Retinal pigment epithelial cell (primary cell): ENCODE data around the gene FASN.

Experiments
- DNase-seq: peaks from one replicate; pipeline ENCODE4 v3.0.0-alpha.2; 2010; ENCODE audit warnings: low read depth
- H3K4me3 ChIP-seq: 2 replicates; pipeline ENCODE4 v1.5.1; 2011; ENCODE audit warnings: mild to moderate bottlenecking, low read length, control low read depth, moderate library complexity
- CTCF ChIP-seq: conservative IDR thresholded peaks from 2 replicates; pipeline ENCODE4 v1.5.1; 2011; ENCODE audit warnings: low read depth, low read length, control low read depth, inconsistent platforms

FASN gene

GRCh38 chr17:82081546-82081945 lies 16.5 kb downstream of the FASN start:
- H3K4me3 ChIP-seq = no peak overlapping the region
- DNase-seq = no peak
- TF ChIP-seq CTCF = no peak

DNA sequence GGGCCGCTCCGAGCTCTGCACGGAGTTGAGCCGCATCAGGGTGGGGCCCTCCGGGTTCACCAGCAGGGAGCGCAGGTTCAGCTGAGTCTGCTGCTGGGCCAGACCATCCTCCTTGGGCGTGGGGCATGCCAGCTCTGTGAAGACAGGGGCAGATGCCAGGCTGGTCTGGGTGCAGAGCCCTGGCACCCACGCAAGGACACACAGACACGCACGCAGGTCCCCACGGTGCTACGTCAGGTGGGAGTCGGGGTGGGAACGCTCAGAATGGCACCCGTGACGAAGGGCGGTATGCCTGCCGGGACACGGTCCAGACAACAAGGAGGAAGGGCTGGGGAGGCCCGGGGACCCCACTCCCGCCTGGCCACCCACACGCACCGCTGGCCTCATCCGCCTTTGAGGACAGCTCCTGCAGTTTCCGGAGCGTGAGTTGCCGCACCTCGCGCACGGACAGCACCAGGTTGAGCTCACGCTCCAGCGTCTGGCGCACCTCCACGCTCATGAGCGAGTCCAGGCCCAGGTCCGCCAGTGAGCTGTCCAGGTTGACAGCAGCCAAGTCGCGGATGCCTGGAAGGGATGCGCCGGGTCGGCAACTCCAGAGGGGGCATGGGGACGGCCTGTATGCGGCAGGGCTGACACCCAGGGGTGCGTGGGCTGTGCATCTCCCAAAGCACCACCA lies 17.1 kb downstream of the FASN start:
- TF ChIP-seq CTCF = no peak
- DNase-seq = no peak
- no peak overlapping the region for H3K4me3 ChIP-seq

- TF ChIP-seq CTCF = no peak
- no peak for DNase-seq
- no peak overlapping the region for H3K4me3 ChIP-seq
These were observed 17.8 kb downstream of the FASN start for GRCh38 chr17:82080048-82080788.

GRCh38 chr17:82079001-82079677 lies 18.9 kb downstream of the FASN start:
- H3K4me3 ChIP-seq = no peak overlapping the region
- no peak for DNase-seq
- no peak for TF ChIP-seq CTCF

DNA sequence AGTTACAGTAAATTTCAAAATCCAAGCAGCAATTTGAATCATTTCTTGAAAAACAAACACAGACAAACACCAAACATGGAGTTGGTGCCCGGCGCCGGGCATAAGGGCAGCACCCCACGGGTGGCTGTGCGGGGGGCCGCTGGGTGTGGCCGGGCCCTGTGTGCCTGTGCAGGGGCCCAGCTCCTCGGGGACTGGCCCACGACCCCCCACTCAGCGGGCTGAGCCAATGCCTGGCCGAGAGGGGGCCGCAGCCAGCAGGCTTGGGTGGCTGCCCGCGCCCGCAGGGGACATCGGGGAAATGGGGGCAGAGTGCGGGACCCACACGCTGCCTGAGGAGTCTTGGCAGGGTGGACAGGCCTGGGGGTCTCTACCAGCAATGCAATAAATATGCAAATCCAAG lies 19.6 kb downstream of the FASN start:
- H3K4me3 ChIP-seq = no peak overlapping the region
- DNase-seq = no peak
- no peak for TF ChIP-seq CTCF

GRCh38 chr17:82077617-82078358 lies 20.2 kb downstream of the FASN start:
- peak; percentile 9 for TF ChIP-seq CTCF
- H3K4me3 ChIP-seq = no peak overlapping the region
- DNase-seq = no peak
